ENCODE measurements around the gene RTF2. TPM values are rescaled to one million over a fixed set of nuclear protein-coding genes. Genes with fewer than 3 reads are reported as not detected.

The RTF2 gene
- total and polyA plus RNA-seq, 2 of the 4 experiments (the other 2 are of a cell fraction): 102 to 109 TPM

DNA sequence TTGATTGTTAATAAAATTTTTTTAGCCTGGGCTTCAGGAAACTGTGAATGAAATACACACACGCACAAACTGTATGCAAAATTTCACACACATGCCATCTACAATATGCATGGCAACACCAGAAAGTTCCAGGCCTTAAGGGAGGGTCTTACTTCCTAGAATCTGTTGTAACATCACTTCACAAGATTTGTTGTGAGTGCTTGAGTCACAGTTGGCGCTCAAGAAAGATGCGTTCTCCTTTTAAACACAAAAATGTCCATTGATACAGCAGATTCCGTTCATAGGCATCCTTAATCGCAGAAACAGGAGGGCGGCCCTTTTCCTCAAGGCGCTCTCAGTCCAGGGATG, 485 bp upstream of the RTF2 start:
- peaks cover 6% of the 10 kb centered on the region for H3K36me3 ChIP-seq (ENCODE audit: control insufficient read depth, insufficient read depth, low read length)
- intact Hi-C loops (cut with micrococcal nuclease) (loop anchor here (1.0 to 2.0 kb wide), 3 partner anchors 28 to 75 kb away; partner anchors contain the start of genes AURKA and CSTF1), dilution Hi-C loops (cut with HindIII; ENCODE audit: low sequenced_read_pairs, unreplicated experiment) (no loop called here), in situ Hi-C loops (cut with MboI; ENCODE audit: low sequenced_read_pairs) (no loop called here)
- no peaks in the 10 kb centered on the region for H3K9me1 ChIP-seq (ENCODE audit: insufficient read depth, low read length)
- peak overlapping the region; percentile 94 for H3K14ac ChIP-seq (replicated peaks; ENCODE audit: low read depth, low read length)
- H2AK5ac ChIP-seq (ENCODE audit: low read depth, low read length): peak overlapping the region; percentile 55
- H2BK120ac ChIP-seq (ENCODE audit: low read depth, low read length): peak overlapping the region; percentile 88
- ChIA-PET POLR2A (ENCODE audit: unreplicated experiment) (no interaction called here), CTCF (no interaction called here)
- H3K9me3 ChIP-seq (ENCODE audit: control insufficient read depth, insufficient read depth, low read length): no peaks in the 10 kb centered on the region
- BruUV-seq (replicated peaks): no TSS peak
- H4K8ac ChIP-seq (ENCODE audit: low read depth in 2 of 2, low read length in 2 of 2): peak overlapping the region; percentile 91 to 98
- peak overlapping the region; percentile 59 for H3K9ac ChIP-seq (ENCODE audit: low read depth, low read length)
- peak overlapping the region; percentile 80 for H2AK9ac ChIP-seq (replicated peaks; ENCODE audit: low read depth, low read length, poor library complexity)
- peak overlapping the region; percentile 91 for H2BK15ac ChIP-seq (ENCODE audit: low read depth, low read length)
- H3K4me1 ChIP-seq (ENCODE audit: control insufficient read depth, insufficient read depth, low read length): 0 out of 2 replicates have a peak, but pooled peaks cover 2% of the 10 kb centered on the region
- peak overlapping the region; percentile 93 for H2AFZ ChIP-seq (replicated peaks; ENCODE audit: low read length, poor library complexity)
- DNase-seq: no peak
- ATAC-seq (ENCODE audit: low read depth): peak; percentile 19; the same call in 1 of the 2 replicates
- peak overlapping the region; percentile 65 for H3K4me3 ChIP-seq (ENCODE audit: insufficient read depth, low read depth, low read length)
- peaks cover 11 to 30% of the 10 kb centered on the region in 2 experiments; a peak in 3 of 4 replicates for H3K79me1 ChIP-seq (ENCODE audit: low read depth in 1 of 2, low read length in 2 of 2)
- H2BK5ac ChIP-seq (ENCODE audit: low read depth, low read length, poor library complexity, severe bottlenecking): peak overlapping the region; percentile 71
- peak overlapping the region; percentile 85 for H3K4ac ChIP-seq (ENCODE audit: low read depth, low read length)
- peak overlapping the region; percentile 57 for H4K5ac ChIP-seq (ENCODE audit: low read depth, low read length)
- H4K20me1 ChIP-seq (ENCODE audit: insufficient read depth, low read length): no peaks in the 10 kb centered on the region; the same call in 1 of the 2 replicates
- H3K56ac ChIP-seq (ENCODE audit: extremely low read depth, insufficient read depth, low read length): peak overlapping the region; percentile 89
- peak overlapping the region; percentile 94 for H4K91ac ChIP-seq (ENCODE audit: insufficient read depth, low read depth, low read length)
- 0% methylated on average over 1 of the region's 7 CpGs; no CpG with 5 or more reads in 1 of the 2 experiments for WGBS, 2 experiments (ENCODE audit: extremely low coverage in 2 of 2, insufficient read length in 1 of 2)
- TF ChIP-seq ELK1 (IDR thresholded peaks at IDR 0.05; ENCODE audit: borderline replicate concordance, low read depth, low read length) (no peak), MAZ (IDR thresholded peaks at IDR 0.05; ENCODE audit: borderline replicate concordance, low read depth, low read length) (no peak), POLR2A (IDR thresholded peaks at IDR 0.05; ENCODE audit: low read depth, low read length) (no peak; the same call in 1 of the 2 replicates), MXI1 (IDR thresholded peaks at IDR 0.05; ENCODE audit: borderline replicate concordance, low read depth, low read length) (no peak), RFX5 (IDR thresholded peaks at IDR 0.05; ENCODE audit: low read depth, low read length) (no peak), RAD21 (IDR thresholded peaks at IDR 0.05; ENCODE audit: low read length) (no peak; the same call in 1 of the 2 replicates), MAFK (IDR thresholded peaks at IDR 0.05; ENCODE audit: low read depth, low read length) (no peak), CEBPB (IDR thresholded peaks at IDR 0.05; ENCODE audit: low read depth, low read length) (no peak), BHLHE40 (IDR thresholded peaks at IDR 0.05; ENCODE audit: low read depth, low read length) (no peak), CTCF (conservative IDR thresholded peaks at IDR 0.05; ENCODE audit: low read depth, low read length) (no peak), FOS (IDR thresholded peaks at IDR 0.05; ENCODE audit: low read depth, low read length) (no peak), NFE2L2 (IDR thresholded peaks at IDR 0.05; ENCODE audit: low read depth, low read length) (no peak), SMC3 (IDR thresholded peaks at IDR 0.05; ENCODE audit: low read depth, low read length) (no peak), RCOR1 (IDR thresholded peaks at IDR 0.05; ENCODE audit: insufficient replicate concordance, low read length) (no peak), CHD1 (IDR thresholded peaks at IDR 0.05; ENCODE audit: low read depth, low read length) (no peak)
- TF ChIP-seq, protein P1, sequence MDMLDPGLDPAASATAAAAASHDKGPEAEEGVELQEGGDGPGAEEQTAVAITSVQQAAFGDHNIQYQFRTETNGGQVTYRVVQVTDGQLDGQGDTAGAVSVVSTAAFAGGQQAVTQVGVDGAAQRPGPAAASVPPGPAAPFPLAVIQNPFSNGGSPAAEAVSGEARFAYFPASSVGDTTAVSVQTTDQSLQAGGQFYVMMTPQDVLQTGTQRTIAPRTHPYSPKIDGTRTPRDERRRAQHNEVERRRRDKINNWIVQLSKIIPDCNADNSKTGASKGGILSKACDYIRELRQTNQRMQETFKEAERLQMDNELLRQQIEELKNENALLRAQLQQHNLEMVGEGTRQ (IDR thresholded peaks at IDR 0.05; ENCODE audit: low read depth, low read length): no peak
- peak overlapping the region; percentile 72 for H3K27ac ChIP-seq (ENCODE audit: insufficient read depth, low read length)
- H3K27me3 ChIP-seq (ENCODE audit: control insufficient read depth, insufficient read depth, low read length): no peaks in the 10 kb centered on the region
- peak overlapping the region; percentile 75 for H2BK20ac ChIP-seq (ENCODE audit: low read depth, low read length)
- peak overlapping the region; percentile 70 for H3K4me2 ChIP-seq (ENCODE audit: low read depth, low read length)
- H3K18ac ChIP-seq (ENCODE audit: low read depth, low read length): peak overlapping the region; percentile 47
- peak overlapping the region; percentile 94 for H3K23ac ChIP-seq (ENCODE audit: low read depth, low read length)
